Lung (tissue), 12 donors: ENCODE measurements around the gene ARAP1. TPM values are rescaled to one million over a fixed set of nuclear protein-coding genes. Genes with fewer than 3 reads are reported as not detected.
A peak's percentile ranks its signal among the peaks of the same experiment; 100 is the strongest.

ENCODE experiments used
- ATAC-seq: fragments of 200-7000 bp; cut with Tn5 transposase; one replicate; pipeline ENCODE4 v1.9.1; 2020; ENCODE audit warnings: moderate number of reproducible peaks; ENCODE audit not compliant: insufficient read depth, low FRiP score
- DNase-seq, 3 donors: peaks; one replicate each; pipeline ENCODE4 v3.0.0-alpha.2; 2013 to 2017
- H3K27ac ChIP-seq, 2 donors: one replicate each; pipeline ENCODE4 v1.5.1; 2013; ENCODE audit warnings: mild to moderate bottlenecking in 2 of 2, moderate library complexity in 2 of 2, control low read depth in 1 of 2, inconsistent platforms in 1 of 2, low read depth in 1 of 2, low read length in 1 of 2
- H3K27me3 ChIP-seq, 3 donors: one replicate each; pipeline ENCODE4 v1.5.1; 2013; ENCODE audit warnings: low read length in 2 of 3; ENCODE audit not compliant: control insufficient read depth in 3 of 3, insufficient read depth in 3 of 3
- H3K36me3 ChIP-seq, 4 donors: one replicate each; pipeline ENCODE4 v1.5.1; 2013; ENCODE audit warnings: low read length in 4 of 4, mild to moderate bottlenecking in 1 of 4, moderate library complexity in 1 of 4; ENCODE audit not compliant: control insufficient read depth in 4 of 4, insufficient read depth in 4 of 4
- H3K4me1 ChIP-seq, 5 donors: one replicate each; pipeline ENCODE4 v1.5.1; 2013; ENCODE audit warnings: low read length in 5 of 5, mild to moderate bottlenecking in 2 of 5, moderate library complexity in 1 of 5; ENCODE audit not compliant: control insufficient read depth in 5 of 5, insufficient read depth in 5 of 5
- H3K4me3 ChIP-seq: one replicate; pipeline ENCODE4 v1.5.1; 2013; ENCODE audit warnings: mild to moderate bottlenecking, control low read depth, moderate library complexity
- H3K9ac ChIP-seq, 2 donors: one replicate each; pipeline ENCODE4 v1.5.1; 2013; ENCODE audit warnings: low read length in 2 of 2, control low read depth in 1 of 2; ENCODE audit not compliant: insufficient read depth in 1 of 2
- H3K9me3 ChIP-seq, 4 donors: one replicate each; pipeline ENCODE4 v1.5.1; 2013; ENCODE audit warnings: low read length in 3 of 4, mild to moderate bottlenecking in 1 of 4, moderate library complexity in 1 of 4; ENCODE audit not compliant: control insufficient read depth in 4 of 4, insufficient read depth in 3 of 4
- WGBS, 2 donors: extraction: QIAGEN DNeasy Blood & Tissue Kit; methylation state at CpG; one replicate each; pipeline ENCODE4 v1.1.7; 2013; 5-methylcytosine and 5-hydroxymethylcytosine counted together
- polyA plus RNA-seq, 2 donors: library from polyadenylated mRNA; stranded (reverse); fragments of 200-250 nt; gene quantifications; one replicate each; pipeline ENCODE4 v1.2.1, GENCODE V29; 2013
- total RNA-seq, 2 donors: library from RNA; depleted of rRNA in 1 of 2; stranded (reverse); fragments of >200 nt in 1 of 2; gene quantifications; one replicate each; pipeline ENCODE4 v1.2.1, GENCODE V29; 2014 to 2021
- TF ChIP-seq, protein P1 (sequence below): IDR thresholded peaks from 2 replicates; pipeline ENCODE4 v1.5.1; 2012; ENCODE audit warnings: mild to moderate bottlenecking; ENCODE audit errors: control extremely low read depth, extremely low read depth
- donor health status: control.
- donor health status: control.
- donor health status: Bipolar disorder and iron deficiency.
- donor health status: healthy.
- donor health status: DM: yes; HTN: yes; CAD: no.

ARAP1 gene
- total and polyA plus RNA-seq, 4 donors = 134 to 218 (median 173) TPM

DNA sequence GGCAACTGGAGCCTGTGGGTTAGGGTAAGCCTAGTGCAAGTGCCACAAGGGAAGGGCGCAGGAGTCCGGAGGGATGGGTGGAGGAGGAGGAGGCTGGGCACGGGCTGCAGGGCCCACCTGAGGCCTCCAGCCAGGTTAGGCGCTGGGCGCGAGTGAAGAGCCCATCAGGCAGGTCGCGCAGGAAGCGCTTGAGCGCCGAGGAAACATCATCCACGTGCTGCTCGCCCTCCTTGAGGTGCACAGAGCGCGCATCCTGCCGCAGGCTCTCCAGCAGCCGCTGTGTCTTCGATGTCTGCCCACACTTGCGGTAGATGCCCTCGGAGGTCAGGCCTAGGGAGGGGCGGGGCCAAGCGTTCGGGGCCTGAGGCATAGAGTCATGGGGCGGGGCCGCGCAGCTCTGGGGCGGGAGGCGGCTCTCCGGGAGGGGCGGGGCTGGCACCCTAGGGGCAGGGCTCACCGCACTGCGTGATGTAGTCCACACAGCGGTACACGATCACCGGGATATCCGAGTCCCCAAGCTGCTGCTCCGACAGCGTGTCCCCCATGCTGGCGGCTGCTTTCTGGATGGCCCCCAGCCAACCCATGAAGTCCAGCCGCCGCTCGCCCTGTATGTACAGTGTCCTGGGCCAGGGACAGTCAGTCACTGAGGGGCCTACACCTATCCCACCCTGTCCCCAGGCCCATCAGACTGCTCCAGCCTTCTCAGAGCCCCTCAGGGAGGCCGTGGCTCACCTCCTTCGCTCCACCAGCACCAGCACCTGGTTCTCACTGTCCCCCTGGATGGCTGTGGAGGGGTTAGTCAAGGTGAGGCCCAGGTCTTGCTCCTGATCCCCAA is 55.1 kb downstream of the ARAP1 start:
- DNase-seq (peak in 2 of 3 donors; percentile 21 to 41), ATAC-seq (no peak)
- no peak overlapping the region for H3K9ac ChIP-seq
- no peak overlapping the region for H3K4me3 ChIP-seq
- TF ChIP-seq, protein P1, sequence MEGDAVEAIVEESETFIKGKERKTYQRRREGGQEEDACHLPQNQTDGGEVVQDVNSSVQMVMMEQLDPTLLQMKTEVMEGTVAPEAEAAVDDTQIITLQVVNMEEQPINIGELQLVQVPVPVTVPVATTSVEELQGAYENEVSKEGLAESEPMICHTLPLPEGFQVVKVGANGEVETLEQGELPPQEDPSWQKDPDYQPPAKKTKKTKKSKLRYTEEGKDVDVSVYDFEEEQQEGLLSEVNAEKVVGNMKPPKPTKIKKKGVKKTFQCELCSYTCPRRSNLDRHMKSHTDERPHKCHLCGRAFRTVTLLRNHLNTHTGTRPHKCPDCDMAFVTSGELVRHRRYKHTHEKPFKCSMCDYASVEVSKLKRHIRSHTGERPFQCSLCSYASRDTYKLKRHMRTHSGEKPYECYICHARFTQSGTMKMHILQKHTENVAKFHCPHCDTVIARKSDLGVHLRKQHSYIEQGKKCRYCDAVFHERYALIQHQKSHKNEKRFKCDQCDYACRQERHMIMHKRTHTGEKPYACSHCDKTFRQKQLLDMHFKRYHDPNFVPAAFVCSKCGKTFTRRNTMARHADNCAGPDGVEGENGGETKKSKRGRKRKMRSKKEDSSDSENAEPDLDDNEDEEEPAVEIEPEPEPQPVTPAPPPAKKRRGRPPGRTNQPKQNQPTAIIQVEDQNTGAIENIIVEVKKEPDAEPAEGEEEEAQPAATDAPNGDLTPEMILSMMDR = no peak
- peaks cover 11 to 92% (median 67%) of the 10 kb centered on the region in 4 donors for H3K36me3 ChIP-seq
- no peaks in the 10 kb centered on the region for H3K9me3 ChIP-seq
- WGBS, 2 donors = 83 to 92% methylated on average over 43 to 44 of the region's 44 CpGs
- H3K4me1 ChIP-seq = peaks cover 0 to 10% (median 0%) of the 10 kb centered on the region in 5 donors
- no peak overlapping the region for H3K27ac ChIP-seq
- no peaks in the 10 kb centered on the region for H3K27me3 ChIP-seq

- H3K4me1 ChIP-seq = no peaks in the 10 kb centered on the region
- DNase-seq (no peak), ATAC-seq (no peak)
- H3K36me3 ChIP-seq = peaks cover 8 to 96% (median 65%) of the 10 kb centered on the region in 4 donors
- H3K9ac ChIP-seq = no peak overlapping the region
- TF ChIP-seq, protein P1 = no peak
- 92 to 95% methylated on average over 7 of the region's 7 CpGs for WGBS, 2 donors
- no peaks in the 10 kb centered on the region for H3K9me3 ChIP-seq
- no peaks in the 10 kb centered on the region for H3K27me3 ChIP-seq
- H3K4me3 ChIP-seq = no peak overlapping the region
- H3K27ac ChIP-seq = no peak overlapping the region
Observed at GRCh38 chr11:72695354-72695753, 56.9 kb downstream of the ARAP1 start.

DNA sequence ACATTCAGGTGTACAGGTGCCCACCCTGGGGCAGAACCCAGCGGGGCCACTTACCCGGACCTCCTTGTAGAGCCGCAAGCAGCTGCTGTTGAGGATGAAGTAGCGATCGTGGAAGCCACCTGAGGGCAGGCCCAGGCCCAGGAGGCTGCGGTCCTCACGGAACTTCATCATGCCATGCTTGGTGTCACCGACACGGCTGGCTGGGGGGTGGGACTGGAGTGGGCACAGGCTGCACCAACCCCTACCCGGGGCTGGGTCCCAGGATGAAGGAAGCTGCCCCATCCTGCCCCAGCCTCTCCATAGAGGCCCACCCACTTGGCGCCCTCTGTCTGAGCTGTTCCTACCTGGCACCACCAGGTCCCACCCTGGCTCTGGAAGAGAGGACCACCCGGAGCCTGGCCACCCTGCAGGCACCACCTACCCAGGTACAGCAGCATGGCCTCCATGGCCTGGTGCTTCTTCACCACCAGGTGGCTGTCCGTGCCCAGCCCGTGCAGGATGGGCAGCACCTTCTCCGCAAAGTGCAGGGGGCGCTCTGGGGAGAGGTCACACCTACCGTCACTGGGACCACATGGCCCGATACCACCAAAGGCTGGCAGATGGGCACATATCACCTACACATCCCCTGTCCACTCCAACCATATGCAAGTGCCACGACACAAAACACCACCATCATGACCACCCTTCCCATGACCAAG is 58.8 kb downstream of the ARAP1 start:
- H3K27ac ChIP-seq = no peak overlapping the region
- ATAC-seq = no peak
- TF ChIP-seq, protein P1 = no peak
- 96 to 97% methylated on average over 19 of the region's 19 CpGs for WGBS, 2 donors
- peaks cover 8 to 97% (median 61%) of the 10 kb centered on the region in 4 donors for H3K36me3 ChIP-seq
- H3K4me3 ChIP-seq = no peak overlapping the region
- H3K9ac ChIP-seq = no peak overlapping the region
- H3K4me1 ChIP-seq = no peaks in the 10 kb centered on the region
- no peaks in the 10 kb centered on the region for H3K9me3 ChIP-seq
- no peak for DNase-seq
- no peaks in the 10 kb centered on the region for H3K27me3 ChIP-seq
